Activated CD8-positive, alpha-beta T cell treated with anti-CD3 and anti-CD28 coated beads for 36 hours (primary cell): ENCODE data around the gene CMTM4. TPM values are rescaled to one million over a fixed set of nuclear protein-coding genes. Genes with fewer than 3 reads are reported as not detected.

ENCODE experiments used
- ATAC-seq: fragments of 200-7000 bp; cut with Tn5 transposase; one replicate; pipeline ENCODE4 v1.10.0; 2021; ENCODE audit warnings: mild to moderate bottlenecking, moderate library complexity
- CTCF ChIA-PET: fragments of 350-600 bp; sonication (Branson Sonifier 250); formaldehyde crosslinking; loops from one replicate; lab custom pipeline; 2021; ENCODE audit warnings: antibody characterized with exemption; lab: Charles Lee
- POLR2A ChIA-PET: fragments of 350-600 bp; sonication (Branson Sonifier 250); formaldehyde crosslinking; loops from one replicate; lab custom pipeline; 2021; ENCODE audit warnings: antibody characterized with exemption; lab: Charles Lee
- DNase-seq: peaks from one replicate; pipeline ENCODE4 v3.0.0-alpha.2; 2020
- H3K27ac Mint-ChIP-seq: one replicate; pipeline ENCODE4 v1.8.0; 2021; ENCODE audit warnings: mild to moderate bottlenecking, mixed read lengths
- H3K27me3 Mint-ChIP-seq: one replicate; pipeline ENCODE4 v1.8.0; 2021; ENCODE audit warnings: mixed read lengths
- H3K36me3 Mint-ChIP-seq: one replicate; pipeline ENCODE4 v1.8.0; 2021; ENCODE audit warnings: low read depth, mixed read lengths
- H3K4me1 Mint-ChIP-seq: one replicate; pipeline ENCODE4 v1.8.0; 2021; ENCODE audit warnings: low read depth, mixed read lengths
- H3K4me3 Mint-ChIP-seq: one replicate; pipeline ENCODE4 v1.8.0; 2021; ENCODE audit warnings: mild to moderate bottlenecking, moderate library complexity, mixed read lengths
- H3K9me3 Mint-ChIP-seq: one replicate; pipeline ENCODE4 v1.8.0; 2021; ENCODE audit warnings: mixed read lengths
- intact Hi-C: fragments of 100-400 bp; cut with micrococcal nuclease; formaldehyde crosslinking; loops from one replicate; pipeline ENCODE4 v1.10.0; 2022
- total RNA-seq, 2 experiments: library from RNA; stranded (reverse); gene quantifications; one replicate each; pipeline ENCODE4 v1.2.3, GENCODE V29; 2021
- TF ChIP-seq, protein P1 (sequence below): fragments of 200-600 bp; IDR thresholded peaks from one replicate; pipeline ENCODE4 v1.8.0; 2022; ENCODE audit warnings: antibody characterized with exemption, mild to moderate bottlenecking

The CMTM4 gene
- total RNA-seq, 2 experiments from 2014 or later, result 3.2 to 3.5 TPM

DNA sequence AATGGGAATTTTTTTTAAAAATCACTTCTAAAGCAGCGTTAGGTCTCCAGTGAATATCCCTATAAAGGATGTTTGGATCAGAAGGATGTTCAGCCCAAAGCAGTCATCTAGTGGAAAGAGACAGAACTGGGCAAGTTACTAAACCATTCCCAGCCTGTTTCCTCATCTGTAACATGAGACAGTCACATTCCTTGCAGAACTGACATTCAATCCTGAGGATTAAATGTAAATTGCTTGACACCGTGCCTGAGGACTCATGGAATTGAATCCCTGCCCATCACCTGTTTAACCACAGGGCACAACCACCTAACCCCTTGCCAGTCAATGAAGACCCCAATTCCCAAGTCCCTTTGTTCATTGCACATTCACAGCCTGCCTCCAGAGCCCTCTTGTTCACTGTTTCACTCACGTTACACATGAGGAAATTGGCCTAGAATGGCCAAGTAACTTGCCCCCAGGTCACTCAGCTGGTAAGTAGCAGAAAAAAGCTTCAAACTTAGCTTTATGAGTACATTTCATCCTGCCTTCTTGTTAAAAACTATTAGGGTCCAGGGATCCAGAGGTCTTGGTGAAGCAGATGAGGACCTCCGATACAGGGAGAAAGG, 115.8 kb downstream of the CMTM4 start:
- ChIA-PET POLR2A (interaction anchor here (1.5 to 3.7 kb wide), 3 partner anchors 9 to 21 kb away, joined by 4 to 19 read pairs (median 10); no protein-coding TSS in a partner anchor), CTCF (interaction anchor here (1.5 to 3.9 kb wide), 5 partner anchors 9 to 30 kb away, joined by 4 to 26 read pairs (median 16); partner anchors contain the start of gene TK2)
- DNase-seq (no peak), ATAC-seq (no peak)
- no peaks in the 10 kb centered on the region for H3K9me3 Mint-ChIP-seq
- peaks cover 23% of the 10 kb centered on the region for H3K4me1 Mint-ChIP-seq
- no peak overlapping the region for H3K27ac Mint-ChIP-seq
- no peak overlapping the region for H3K4me3 Mint-ChIP-seq
- intact Hi-C loops, result no loop called here
- peaks cover 2% of the 10 kb centered on the region for H3K36me3 Mint-ChIP-seq
- H3K27me3 Mint-ChIP-seq, result peaks cover 34% of the 10 kb centered on the region
- TF ChIP-seq, protein P1, sequence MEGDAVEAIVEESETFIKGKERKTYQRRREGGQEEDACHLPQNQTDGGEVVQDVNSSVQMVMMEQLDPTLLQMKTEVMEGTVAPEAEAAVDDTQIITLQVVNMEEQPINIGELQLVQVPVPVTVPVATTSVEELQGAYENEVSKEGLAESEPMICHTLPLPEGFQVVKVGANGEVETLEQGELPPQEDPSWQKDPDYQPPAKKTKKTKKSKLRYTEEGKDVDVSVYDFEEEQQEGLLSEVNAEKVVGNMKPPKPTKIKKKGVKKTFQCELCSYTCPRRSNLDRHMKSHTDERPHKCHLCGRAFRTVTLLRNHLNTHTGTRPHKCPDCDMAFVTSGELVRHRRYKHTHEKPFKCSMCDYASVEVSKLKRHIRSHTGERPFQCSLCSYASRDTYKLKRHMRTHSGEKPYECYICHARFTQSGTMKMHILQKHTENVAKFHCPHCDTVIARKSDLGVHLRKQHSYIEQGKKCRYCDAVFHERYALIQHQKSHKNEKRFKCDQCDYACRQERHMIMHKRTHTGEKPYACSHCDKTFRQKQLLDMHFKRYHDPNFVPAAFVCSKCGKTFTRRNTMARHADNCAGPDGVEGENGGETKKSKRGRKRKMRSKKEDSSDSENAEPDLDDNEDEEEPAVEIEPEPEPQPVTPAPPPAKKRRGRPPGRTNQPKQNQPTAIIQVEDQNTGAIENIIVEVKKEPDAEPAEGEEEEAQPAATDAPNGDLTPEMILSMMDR, result no peak

- H3K9me3 Mint-ChIP-seq, result no peaks in the 10 kb centered on the region
- intact Hi-C loops, result no loop called here
- ChIA-PET POLR2A (interaction anchor here (0.6 to 3.7 kb wide), 8 partner anchors 8 to 34 kb away, joined by 3 to 19 read pairs (median 5); partner anchors contain the start of gene CKLF), CTCF (interaction anchor here (0.9 to 3.9 kb wide), 8 partner anchors 9 to 221 kb away, joined by 3 to 26 read pairs (median 6); partner anchors contain the start of genes CKLF and TK2)
- peak within 1 kb of the TSS; percentile 54 for H3K4me3 Mint-ChIP-seq
- H3K36me3 Mint-ChIP-seq, result peaks cover 2% of the 10 kb centered on the region
- TF ChIP-seq, protein P1, result no peak
- peak; percentile 68 for ATAC-seq
- H3K4me1 Mint-ChIP-seq, result peaks cover 23% of the 10 kb centered on the region
- H3K27me3 Mint-ChIP-seq, result peaks cover 34% of the 10 kb centered on the region
- DNase-seq, result peak; percentile 38
- no peak within 1 kb of the TSS for H3K27ac Mint-ChIP-seq
Observed at GRCh38 chr16:66578651-66579531, 117.7 kb downstream of the CMTM4 start, which contains the start of gene CMTM2. CMTM2 (plus strand) TSS chr16:66579463; CDS start chr16:66579608, 145 bp downstream.

- Mint-ChIP-seq H3K27ac (no peak overlapping the region), H3K9me3 (no peaks in the 10 kb centered on the region), H3K27me3 (peaks cover 32% of the 10 kb centered on the region), H3K4me3 (no peak overlapping the region), H3K36me3 (peaks cover 4% of the 10 kb centered on the region), H3K4me1 (peaks cover 18% of the 10 kb centered on the region)
- POLR2A ChIA-PET, result interaction anchor here (1.3 kb wide), 1 partner anchor 23 kb away, joined by 3 read pairs; no protein-coding TSS in a partner anchor
- ATAC-seq (no peak), DNase-seq (no peak)
- CTCF ChIA-PET, result interaction anchor here (1.5 kb wide), 1 partner anchor 32 kb away, joined by 3 read pairs; no protein-coding TSS in a partner anchor
- TF ChIP-seq, protein P1, result no peak
- intact Hi-C loops, result no loop called here
Observed at GRCh38 chr16:66576296-66576695, 120.2 kb downstream of the CMTM4 start.

DNA sequence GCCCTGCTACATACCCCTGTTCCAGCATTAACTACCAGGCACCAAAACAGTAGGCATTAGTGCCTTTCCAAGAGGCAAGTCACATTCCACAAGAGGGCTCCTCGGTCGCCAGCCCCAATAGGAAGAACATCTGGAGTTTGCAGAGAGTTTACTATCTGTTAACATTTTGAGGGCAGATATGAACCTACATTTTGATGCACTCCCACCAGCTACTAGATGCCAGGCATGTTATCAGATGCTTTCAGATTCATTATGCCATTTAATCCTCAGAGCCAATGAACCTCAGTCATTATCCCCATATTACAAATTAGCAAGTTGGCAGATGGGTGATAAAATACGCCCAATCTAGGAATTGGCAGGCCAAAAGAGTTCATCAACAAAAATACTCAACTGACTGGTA, 121.5 kb downstream of the CMTM4 start:
- H3K27me3 Mint-ChIP-seq, result peaks cover 22% of the 10 kb centered on the region
- intact Hi-C loops, result no loop called here
- TF ChIP-seq, protein P1, result no peak
- H3K4me1 Mint-ChIP-seq, result peaks cover 14% of the 10 kb centered on the region
- ChIA-PET CTCF (interaction anchor here (1.1 to 5.7 kb wide), 3 partner anchors 12 to 21 kb away, joined by 3 to 29 read pairs (median 13); no protein-coding TSS in a partner anchor), POLR2A (interaction anchor here (0.8 to 1.4 kb wide), 3 partner anchors 11 to 30 kb away, joined by 3 read pairs; partner anchors contain the start of gene CMTM3)
- no peak for ATAC-seq
- no peaks in the 10 kb centered on the region for H3K9me3 Mint-ChIP-seq
- peaks cover 4% of the 10 kb centered on the region for H3K36me3 Mint-ChIP-seq
- no peak for DNase-seq
- H3K27ac Mint-ChIP-seq, result no peak overlapping the region
- H3K4me3 Mint-ChIP-seq, result no peak overlapping the region
